ENCODE results near the gene P3H4. TPM values are rescaled to one million over a fixed set of nuclear protein-coding genes. Genes with fewer than 3 reads are reported as not detected.

The P3H4 gene
- polyA plus RNA-seq, 1 donor from 2014 or later, result 17.8 TPM

- Histone ChIP-seq H3F3A (ENCODE audit: insufficient read depth, low read length, poor library complexity, severe bottlenecking) (no peaks in the 10 kb centered on the region), H3K27me3 (ENCODE audit: insufficient read depth, low read depth, low read length) (no peaks in the 10 kb centered on the region), H3K4me3 (ENCODE audit: low read length) (no peak overlapping the region), H4K20me1 (ENCODE audit: insufficient read depth) (no peaks in the 10 kb centered on the region), H3K4me2 (ENCODE audit: low read length) (no peak overlapping the region), H3K9ac (ENCODE audit: low read length) (no peak overlapping the region), H3K36me3 (ENCODE audit: insufficient read depth, low read length) (no peaks in the 10 kb centered on the region), H3K9me2 (ENCODE audit: insufficient read depth, low read length) (no peaks in the 10 kb centered on the region), H3K9me3 (ENCODE audit: low read length) (no peaks in the 10 kb centered on the region), H3K79me2 (replicated peaks; ENCODE audit: insufficient read depth, low read length) (no peaks in the 10 kb centered on the region), H2AFZ (ENCODE audit: low read depth, low read length) (no peak overlapping the region), H3K27ac (ENCODE audit: low read length) (no peak overlapping the region)
- TF ChIP-seq RAD21 (conservative IDR thresholded peaks at IDR 0.05) (no peak), MXI1 (conservative IDR thresholded peaks at IDR 0.05; ENCODE audit: poor library complexity, severe bottlenecking) (no peak), POLR2AphosphoS5 (IDR thresholded peaks at IDR 0.05) (no peak), REST (IDR thresholded peaks at IDR 0.05; ENCODE audit: borderline replicate concordance) (no peak), EZH2 (IDR thresholded peaks at IDR 0.05; ENCODE audit: borderline replicate concordance, insufficient read depth, low read length, poor library complexity, severe bottlenecking) (no peak), EP300 (conservative IDR thresholded peaks at IDR 0.05; ENCODE audit: poor library complexity, severe bottlenecking) (no peak)
- TF ChIP-seq, protein P1, sequence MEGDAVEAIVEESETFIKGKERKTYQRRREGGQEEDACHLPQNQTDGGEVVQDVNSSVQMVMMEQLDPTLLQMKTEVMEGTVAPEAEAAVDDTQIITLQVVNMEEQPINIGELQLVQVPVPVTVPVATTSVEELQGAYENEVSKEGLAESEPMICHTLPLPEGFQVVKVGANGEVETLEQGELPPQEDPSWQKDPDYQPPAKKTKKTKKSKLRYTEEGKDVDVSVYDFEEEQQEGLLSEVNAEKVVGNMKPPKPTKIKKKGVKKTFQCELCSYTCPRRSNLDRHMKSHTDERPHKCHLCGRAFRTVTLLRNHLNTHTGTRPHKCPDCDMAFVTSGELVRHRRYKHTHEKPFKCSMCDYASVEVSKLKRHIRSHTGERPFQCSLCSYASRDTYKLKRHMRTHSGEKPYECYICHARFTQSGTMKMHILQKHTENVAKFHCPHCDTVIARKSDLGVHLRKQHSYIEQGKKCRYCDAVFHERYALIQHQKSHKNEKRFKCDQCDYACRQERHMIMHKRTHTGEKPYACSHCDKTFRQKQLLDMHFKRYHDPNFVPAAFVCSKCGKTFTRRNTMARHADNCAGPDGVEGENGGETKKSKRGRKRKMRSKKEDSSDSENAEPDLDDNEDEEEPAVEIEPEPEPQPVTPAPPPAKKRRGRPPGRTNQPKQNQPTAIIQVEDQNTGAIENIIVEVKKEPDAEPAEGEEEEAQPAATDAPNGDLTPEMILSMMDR (IDR thresholded peaks at IDR 0.05; ENCODE audit: poor library complexity, severe bottlenecking), result no peak
Measured at GRCh38 chr17:41823580-41823979, 11.8 kb upstream of the P3H4 start.

GRCh38 chr17:41823141-41823524 lies 11.4 kb upstream of the P3H4 start:
- TF ChIP-seq, protein P1 (IDR thresholded peaks at IDR 0.05; ENCODE audit: poor library complexity, severe bottlenecking), result no peak
- TF ChIP-seq RAD21 (conservative IDR thresholded peaks at IDR 0.05), result no peak
- TF ChIP-seq EP300 (conservative IDR thresholded peaks at IDR 0.05; ENCODE audit: poor library complexity, severe bottlenecking), result no peak
- TF ChIP-seq MXI1 (conservative IDR thresholded peaks at IDR 0.05; ENCODE audit: poor library complexity, severe bottlenecking), result no peak
- no peak overlapping the region for H3K4me3 ChIP-seq (ENCODE audit: low read length)
- no peaks in the 10 kb centered on the region for H3K27me3 ChIP-seq (ENCODE audit: insufficient read depth, low read depth, low read length)
- no peak overlapping the region for H2AFZ ChIP-seq (ENCODE audit: low read depth, low read length)
- H3K9ac ChIP-seq (ENCODE audit: low read length), result no peak overlapping the region
- no peak overlapping the region for H3K4me2 ChIP-seq (ENCODE audit: low read length)
- H3K79me2 ChIP-seq (replicated peaks; ENCODE audit: insufficient read depth, low read length), result no peaks in the 10 kb centered on the region
- H3K9me2 ChIP-seq (ENCODE audit: insufficient read depth, low read length), result no peaks in the 10 kb centered on the region
- H3K27ac ChIP-seq (ENCODE audit: low read length), result no peak overlapping the region
- H4K20me1 ChIP-seq (ENCODE audit: insufficient read depth), result no peaks in the 10 kb centered on the region
- no peaks in the 10 kb centered on the region for H3F3A ChIP-seq (ENCODE audit: insufficient read depth, low read length, poor library complexity, severe bottlenecking)
- H3K9me3 ChIP-seq (ENCODE audit: low read length), result no peaks in the 10 kb centered on the region
- no peaks in the 10 kb centered on the region for H3K36me3 ChIP-seq (ENCODE audit: insufficient read depth, low read length)
